Esophagus squamous epithelium (tissue), 5 donors: Measurements from ENCODE around the gene TNP2. TPM values are rescaled to one million over a fixed set of nuclear protein-coding genes. Genes with fewer than 3 reads are reported as not detected.

Experiments
- DNase-seq: peaks from one replicate; lab custom pipeline; 2025; lab: John Stamatoyannopoulos, UW
- H3K27ac ChIP-seq, 4 donors: fragments of 200-600 bp; sonication (generic); one replicate each; pipeline ENCODE4 v1.5.1; 2016 to 2019; ENCODE audit warnings: mild to moderate bottlenecking in 1 of 4
- H3K27me3 ChIP-seq, 4 donors: fragments of 200-600 bp; sonication (generic); 1 replicate in 3 of 4; 2 replicates in 1 of 4; pipeline versions ENCODE4 v1.5.1 to v1.6.0; 2017 to 2021; ENCODE audit warnings: antibody characterized with exemption in 1 of 4
- H3K36me3 ChIP-seq, 3 donors: fragments of 200-600 bp; sonication (generic); one replicate each; pipeline ENCODE4 v1.5.1; 2016 to 2019
- H3K4me1 ChIP-seq, 3 donors: fragments of 200-600 bp; sonication (generic); one replicate each; pipeline ENCODE4 v1.5.1; 2017 to 2019
- H3K4me3 ChIP-seq, 4 donors: fragments of 200-600 bp; sonication (generic); 1 replicate in 3 of 4; 2 replicates in 1 of 4; pipeline ENCODE4 v1.5.1; 2016 to 2019; ENCODE audit warnings: mild to moderate bottlenecking in 2 of 4, moderate library complexity in 1 of 4
- H3K9me3 ChIP-seq, 3 donors: fragments of 200-600 bp; sonication (generic); one replicate each; pipeline ENCODE4 v1.5.1; 2016 to 2019
- CTCF ChIP-seq, 6 experiments: fragments of 450-650 bp in 4 of 6; fragments of 200-600 bp in 2 of 6; sonication (generic) in 2 of 6; IDR thresholded peaks; one replicate each; pipeline ENCODE4 v1.5.1; 2016 to 2019; ENCODE audit warnings: antibody characterized with exemption in 6 of 6, mild to moderate bottlenecking in 4 of 6, moderate library complexity in 4 of 6
- POLR2A ChIP-seq, 4 donors: fragments of 450-650 bp; IDR thresholded peaks; one replicate each; pipeline ENCODE4 v1.6.1; 2017; ENCODE audit warnings: antibody characterized with exemption in 4 of 4, mild to moderate bottlenecking in 4 of 4, moderate library complexity in 3 of 4
- WGBS, 2 donors: methylation state at CpG; one replicate each; pipeline ENCODE4 v1.1.5; 2018; 5-methylcytosine and 5-hydroxymethylcytosine counted together
- intact Hi-C: fragments of 100-400 bp; cut with DNase I; formaldehyde crosslinking; loops from one replicate; pipeline ENCODE4 v1.15.0; 2022
- total RNA-seq, 4 donors: library from RNA; depleted of rRNA; stranded (reverse); fragments of >200 nt; gene quantifications; one replicate each; pipeline ENCODE4 v1.1.0, GENCODE V29; 2016
- donor health status: DM: yes; HTN: yes; CAD: no.

TNP2 gene
- total RNA-seq, 4 donors from 2014 or later, result not detected

GRCh38 chr16:11253009-11253994 is 15.8 kb downstream of the TNP2 start:
- intact Hi-C loops, result loop anchor here (10.0 kb wide), 1 partner anchor 101 kb away; no protein-coding TSS in a partner anchor
- Histone ChIP-seq H3K4me1 (peaks cover 20 to 62% (median 23%) of the 10 kb centered on the region in 3 donors), H3K27ac (peak overlapping the region; percentile 35 to 98 (median 85)), H3K4me3 (peak overlapping the region; percentile 71 to 92 (median 80)), H3K27me3 (peaks cover 0 to 25% (median 0%) of the 10 kb centered on the region in 4 donors), H3K36me3 (no peaks in the 10 kb centered on the region), H3K9me3 (no peaks in the 10 kb centered on the region)
- WGBS, 2 donors, result 68 to 85% methylated on average over 4 to 5 of the region's 5 CpGs
- TF ChIP-seq POLR2A (IDR thresholded peaks at IDR 0.05) (no peak), CTCF (IDR thresholded peaks at IDR 0.05) (no peak)
- DNase-seq, result no peak

DNA sequence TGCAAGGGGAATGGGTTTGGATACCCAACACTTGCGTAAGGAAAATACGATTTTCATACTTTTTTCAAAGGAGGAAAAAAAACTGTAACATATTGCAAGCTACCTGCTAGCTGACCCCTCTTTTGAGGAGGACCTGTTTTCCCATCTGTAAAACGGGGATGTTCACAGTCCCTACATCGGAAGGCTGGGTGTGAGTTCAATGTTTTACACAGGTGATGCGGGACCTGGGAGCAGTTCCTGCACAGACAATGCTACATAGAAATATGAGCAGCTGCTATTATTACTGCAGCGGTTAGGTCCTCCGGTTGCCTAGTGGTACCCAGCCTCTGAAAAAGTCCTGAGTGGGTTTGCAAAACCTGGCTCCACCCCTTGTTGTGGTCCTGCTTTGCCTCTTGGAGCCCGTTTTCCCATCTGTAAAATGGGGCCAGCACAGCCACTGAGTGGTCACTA is 16.6 kb downstream of the TNP2 start:
- no peak for DNase-seq
- Histone ChIP-seq H3K9me3 (no peaks in the 10 kb centered on the region), H3K27ac (peak overlapping the region in 3 of 4 donors; percentile 32 to 97 (median 32))

GRCh38 chr16:11251525-11252481 is 17.3 kb downstream of the TNP2 start:
- Histone ChIP-seq H3K36me3 (no peaks in the 10 kb centered on the region), H3K27me3 (peaks cover 0 to 25% (median 0%) of the 10 kb centered on the region in 4 donors), H3K27ac (peak overlapping the region in 3 of 4 donors; percentile 32 to 97 (median 32)), H3K9me3 (no peaks in the 10 kb centered on the region), H3K4me3 (peak overlapping the region in 2 of 4 donors; percentile 71 to 92), H3K4me1 (peaks cover 14 to 52% (median 16%) of the 10 kb centered on the region in 3 donors)
- intact Hi-C loops, result loop anchor here (10.0 kb wide), 1 partner anchor 103 kb away; no protein-coding TSS in a partner anchor
- WGBS, 2 donors, result 78 to 79% methylated on average over 10 to 16 of the region's 18 CpGs
- no peak for DNase-seq
- no peak for TF ChIP-seq CTCF (IDR thresholded peaks at IDR 0.05)
- peak in 1 of 4 donors; percentile 35 for TF ChIP-seq POLR2A (IDR thresholded peaks at IDR 0.05)

More for the DNA sequence above, 16.6 kb downstream of the TNP2 start:
- Histone ChIP-seq H3K36me3 (no peaks in the 10 kb centered on the region), H3K27me3 (peaks cover 0 to 25% (median 0%) of the 10 kb centered on the region in 4 donors), H3K4me3 (peak overlapping the region in 2 of 4 donors; percentile 71 to 92), H3K4me1 (peaks cover 18 to 59% (median 21%) of the 10 kb centered on the region in 3 donors)
- intact Hi-C loops, result loop anchor here (10.0 kb wide), 1 partner anchor 102 kb away; no protein-coding TSS in a partner anchor
- no peak for TF ChIP-seq POLR2A (IDR thresholded peaks at IDR 0.05)
- no peak for TF ChIP-seq CTCF (IDR thresholded peaks at IDR 0.05)
- 86 to 89% methylated on average over 5 to 8 of the region's 8 CpGs for whole genome bisulfite sequencing, 2 donors

DNA sequence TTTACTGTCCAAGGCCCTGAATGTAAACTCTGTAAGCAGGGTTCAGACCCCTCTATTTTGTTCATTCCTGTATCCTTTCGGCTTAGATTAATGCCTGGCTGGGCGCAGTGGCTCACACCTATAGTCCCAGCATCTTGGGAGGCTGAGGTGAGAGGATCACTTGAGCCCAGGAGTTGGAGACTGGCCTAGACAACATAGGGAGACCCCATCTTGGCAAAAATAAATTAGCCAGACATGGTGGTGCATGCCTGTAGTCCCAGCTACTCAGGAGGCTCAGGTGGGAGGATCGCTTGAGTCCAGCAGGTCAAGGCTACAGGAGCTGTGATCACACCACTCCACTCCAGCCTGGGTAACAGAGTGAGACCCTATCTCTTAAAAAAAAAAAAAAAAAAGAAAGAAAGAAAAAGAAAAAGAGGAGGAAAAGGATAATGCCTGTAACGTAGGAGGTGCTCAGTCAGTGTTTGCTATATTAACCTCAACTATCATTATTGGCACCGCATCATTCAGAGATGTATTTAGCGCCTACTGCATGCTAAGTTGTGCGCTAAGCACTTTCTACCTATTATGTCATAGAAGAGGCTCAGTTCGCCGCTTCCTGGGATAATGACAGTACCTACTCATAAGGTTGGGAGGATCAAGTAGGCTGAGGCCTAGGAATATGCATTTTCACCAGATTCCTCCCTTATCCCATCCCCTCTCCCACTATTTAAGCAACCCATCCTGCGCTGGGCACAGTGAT is 18.2 kb downstream of the TNP2 start:
- DNase-seq, result no peak
- Histone ChIP-seq H3K9me3 (no peaks in the 10 kb centered on the region), H3K27ac (no peak overlapping the region), H3K4me1 (peaks cover 11 to 49% (median 13%) of the 10 kb centered on the region in 3 donors), H3K27me3 (peaks cover 0 to 27% (median 0%) of the 10 kb centered on the region in 4 donors), H3K4me3 (no peak overlapping the region), H3K36me3 (no peaks in the 10 kb centered on the region)
- WGBS, 2 donors, result 91 to 92% methylated on average over 10 of the region's 10 CpGs
- TF ChIP-seq POLR2A (IDR thresholded peaks at IDR 0.05) (no peak), CTCF (IDR thresholded peaks at IDR 0.05) (no peak)
- intact Hi-C loops, result loop anchor here (10.0 kb wide), 1 partner anchor 104 kb away; no protein-coding TSS in a partner anchor
